Glomerular visceral epithelial cell (primary cell): ENCODE measurements around the gene LZTR1.
"Not testable (repeated sequence)": the region's sequence is repeated elsewhere in the genome, so short reads cannot be mapped to it uniquely, and the experiment has no call there.

ENCODE experiments used
- DNase-seq: peaks from one replicate; pipeline ENCODE4 v3.0.0-alpha.2; 2016; ENCODE audit errors: extremely low spot score

The LZTR1 gene

GRCh38 chr22:21033895-21034294, 51.8 kb downstream of the LZTR1 start:
- no peak for DNase-seq

- no peak for DNase-seq
Observed at GRCh38 chr22:21034989-21035388, 52.9 kb downstream of the LZTR1 start.

GRCh38 chr22:21038405-21038804, 56.3 kb downstream of the LZTR1 start:
- DNase-seq, result no peak

GRCh38 chr22:21039158-21039557, 57.1 kb downstream of the LZTR1 start:
- not testable (repeated sequence) for DNase-seq

GRCh38 chr22:21041937-21042336, 59.8 kb downstream of the LZTR1 start:
- peak; percentile 41 for DNase-seq

- DNase-seq, result no peak
Observed at GRCh38 chr22:21042978-21043859, 61.1 kb downstream of the LZTR1 start.

GRCh38 chr22:21043860-21044535, 61.9 kb downstream of the LZTR1 start:
- DNase-seq, result no peak

GRCh38 chr22:21044931-21045584, 63.0 kb downstream of the LZTR1 start:
- peak; percentile 54 for DNase-seq

- peak; percentile 86 for DNase-seq
Observed at GRCh38 chr22:21045585-21046294, 63.6 kb downstream of the LZTR1 start, which contains the start of gene LRRC74B. Gene LRRC74B (plus strand): TSS chr22:21045946. CDS start chr22:21045987, 41 bp downstream.

- no peak for DNase-seq
Observed at GRCh38 chr22:21047035-21047661, 65.1 kb downstream of the LZTR1 start.

- no peak for DNase-seq
Observed at GRCh38 chr22:21047730-21048129, 65.6 kb downstream of the LZTR1 start.

- DNase-seq, result not testable (repeated sequence)
Observed at GRCh38 chr22:21048448-21048847, 66.4 kb downstream of the LZTR1 start.
